ENCODE measurements around the gene NUDT2. TPM values are rescaled to one million over a fixed set of nuclear protein-coding genes. Genes with fewer than 3 reads are reported as not detected.

The NUDT2 gene
- total RNA-seq, 4 donors from 2014 or later = 1.4 to 31.0 (median 9.7) TPM

DNA sequence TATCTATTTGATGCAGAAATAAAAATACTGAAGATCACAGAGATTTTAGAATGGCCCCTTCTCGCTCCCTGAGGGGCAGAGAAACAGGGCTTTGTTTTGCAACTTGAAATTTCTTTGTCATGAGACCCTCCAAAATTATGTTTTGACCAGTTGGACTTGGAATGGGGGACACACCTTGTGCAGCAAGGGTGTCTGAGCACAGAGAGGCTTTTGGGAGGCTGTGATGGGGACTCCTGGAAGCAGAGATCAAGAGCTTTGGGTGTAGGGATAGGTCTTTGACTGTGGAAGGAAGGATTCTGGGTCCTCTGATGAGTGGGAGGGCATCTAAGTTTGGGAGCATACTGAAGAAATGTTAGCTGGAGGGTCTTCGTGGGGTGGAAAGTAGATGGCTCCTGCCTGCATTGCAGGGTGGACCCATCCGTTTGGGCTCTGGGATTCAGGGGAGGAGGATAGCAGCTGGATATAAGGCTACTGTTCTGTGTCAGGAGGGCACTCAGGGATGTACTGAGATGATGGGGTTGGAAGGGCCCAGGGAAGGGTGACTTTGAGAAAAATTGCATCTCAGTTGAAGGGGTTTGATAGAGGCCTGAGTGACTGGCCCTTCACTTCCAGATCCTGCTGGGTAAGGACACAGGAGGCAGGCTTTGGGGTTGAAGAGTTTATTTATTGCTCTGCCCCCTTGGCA is 49.1 kb downstream of the NUDT2 start:
- Histone ChIP-seq H3K9me3 (no peaks in the 10 kb centered on the region), H3K4me3 (no peak overlapping the region), H3K27me3 (no peaks in the 10 kb centered on the region), H3K27ac (peak overlapping the region in 1 of 4 donors; percentile 76), H3K4me1 (peaks cover 20 to 44% (median 39%) of the 10 kb centered on the region in 4 donors), H3K36me3 (no peaks in the 10 kb centered on the region)
- intact Hi-C loops (cut with DNase I; ENCODE audit: low total_unique reads) (loop anchor here (2.0 kb wide), 1 partner anchor 46 kb away; no protein-coding TSS in a partner anchor), in situ Hi-C loops (cut with MboI; ENCODE audit: low pct_ligation_motif_present in 1 of 4, low pct_unique_long_range_greater_than_20kb in 1 of 4, low sequenced_read_pairs in 3 of 4) (no loop called here)
- TF ChIP-seq POLR2A (IDR thresholded peaks at IDR 0.05) (no peak), EP300 (IDR thresholded peaks at IDR 0.05; ENCODE audit: low read depth) (no peak), POLR2AphosphoS5 (IDR thresholded peaks at IDR 0.05) (no peak)
- TF ChIP-seq, protein P1, sequence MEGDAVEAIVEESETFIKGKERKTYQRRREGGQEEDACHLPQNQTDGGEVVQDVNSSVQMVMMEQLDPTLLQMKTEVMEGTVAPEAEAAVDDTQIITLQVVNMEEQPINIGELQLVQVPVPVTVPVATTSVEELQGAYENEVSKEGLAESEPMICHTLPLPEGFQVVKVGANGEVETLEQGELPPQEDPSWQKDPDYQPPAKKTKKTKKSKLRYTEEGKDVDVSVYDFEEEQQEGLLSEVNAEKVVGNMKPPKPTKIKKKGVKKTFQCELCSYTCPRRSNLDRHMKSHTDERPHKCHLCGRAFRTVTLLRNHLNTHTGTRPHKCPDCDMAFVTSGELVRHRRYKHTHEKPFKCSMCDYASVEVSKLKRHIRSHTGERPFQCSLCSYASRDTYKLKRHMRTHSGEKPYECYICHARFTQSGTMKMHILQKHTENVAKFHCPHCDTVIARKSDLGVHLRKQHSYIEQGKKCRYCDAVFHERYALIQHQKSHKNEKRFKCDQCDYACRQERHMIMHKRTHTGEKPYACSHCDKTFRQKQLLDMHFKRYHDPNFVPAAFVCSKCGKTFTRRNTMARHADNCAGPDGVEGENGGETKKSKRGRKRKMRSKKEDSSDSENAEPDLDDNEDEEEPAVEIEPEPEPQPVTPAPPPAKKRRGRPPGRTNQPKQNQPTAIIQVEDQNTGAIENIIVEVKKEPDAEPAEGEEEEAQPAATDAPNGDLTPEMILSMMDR (IDR thresholded peaks at IDR 0.05) = no peak
- 88 to 97% methylated on average over 3 of the region's 3 CpGs for WGBS, 2 donors (ENCODE audit: low coverage in 1 of 2)
- no peak for DNase-seq

DNA sequence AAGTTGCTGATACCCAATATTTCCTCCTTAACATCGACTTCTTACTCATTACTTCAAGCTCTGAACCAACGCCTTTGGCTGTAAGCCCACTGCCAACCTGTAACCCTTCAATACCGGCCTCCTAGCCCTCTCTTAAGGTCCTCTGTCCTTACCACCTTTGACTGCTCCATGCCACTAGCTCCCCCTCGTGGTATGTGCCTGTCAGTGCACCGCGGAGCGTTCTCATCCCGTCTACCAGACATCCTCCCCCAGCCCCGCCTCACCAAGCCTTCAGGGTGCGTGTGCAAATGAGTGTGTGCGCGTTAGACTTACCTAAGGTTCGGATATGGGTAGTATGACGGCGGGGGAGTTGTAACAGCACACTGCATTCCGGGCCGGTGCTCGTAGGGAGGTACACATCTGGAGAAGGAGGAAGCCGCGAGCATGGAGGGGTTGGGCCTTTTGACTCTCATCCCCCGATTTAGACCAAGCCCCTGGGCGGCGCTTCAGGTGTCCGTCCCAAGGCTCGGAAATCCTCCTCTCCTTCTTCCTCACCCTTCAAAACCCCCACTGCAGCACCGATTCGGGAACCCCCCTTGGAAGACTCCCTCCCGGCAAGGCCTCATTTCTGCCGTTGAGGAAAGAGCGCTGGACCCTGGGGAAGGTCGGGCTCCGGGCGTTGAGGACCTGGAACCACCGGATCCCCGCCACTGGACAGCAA is 50.1 kb downstream of the NUDT2 start:
- H3K9me3 ChIP-seq = no peaks in the 10 kb centered on the region
- DNase-seq = peak; percentile 94
- H3K4me1 ChIP-seq = peaks cover 17 to 37% (median 31%) of the 10 kb centered on the region in 4 donors
- peak overlapping the region; percentile 74 to 86 (median 78) for H3K27ac ChIP-seq
- peak overlapping the region; percentile 3 to 45 (median 28) for H3K4me3 ChIP-seq
- intact Hi-C loops (cut with DNase I; ENCODE audit: low total_unique reads) = loop anchor here (2.0 to 5.0 kb wide), 2 partner anchors 47 to 252 kb away; partner anchors contain the start of gene DCAF12
- in situ Hi-C loops (cut with MboI; ENCODE audit: low pct_ligation_motif_present in 1 of 4, low pct_unique_long_range_greater_than_20kb in 1 of 4, low sequenced_read_pairs in 3 of 4) = loop anchor here in 1 of 4 donors (10.0 kb wide), 1 partner anchor 45 kb away; no protein-coding TSS in a partner anchor
- TF ChIP-seq EP300 (IDR thresholded peaks at IDR 0.05; ENCODE audit: low read depth) = no peak
- TF ChIP-seq, protein P1 (IDR thresholded peaks at IDR 0.05) = peak; percentile 96 to 99 (median 98)
- TF ChIP-seq POLR2A (IDR thresholded peaks at IDR 0.05) = peak; percentile 41
- peak in 2 of 3 donors; percentile 28 to 47 for TF ChIP-seq POLR2AphosphoS5 (IDR thresholded peaks at IDR 0.05)
- no peaks in the 10 kb centered on the region for H3K36me3 ChIP-seq
- no peaks in the 10 kb centered on the region for H3K27me3 ChIP-seq
- WGBS, 2 donors (ENCODE audit: low coverage in 1 of 2) = 10% methylated on average over 35 of the region's 35 CpGs; no CpG with 5 or more reads in 1 of the 2 donors

GRCh38 chr9:34380034-34380510 is 50.7 kb downstream of the NUDT2 start:
- TF ChIP-seq, protein P1 (IDR thresholded peaks at IDR 0.05) = no peak
- intact Hi-C loops (cut with DNase I; ENCODE audit: low total_unique reads) = loop anchor here (5.0 kb wide), 1 partner anchor 253 kb away; the partner anchor contains the start of gene DCAF12

More at GRCh38 chr9:34380034-34380510, 50.7 kb downstream of the NUDT2 start:
- H3K36me3 ChIP-seq = no peaks in the 10 kb centered on the region
- WGBS, 2 donors (ENCODE audit: low coverage in 1 of 2) = 68% methylated on average over 23 of the region's 24 CpGs; no CpG with 5 or more reads in 1 of the 2 donors
- peaks cover 17 to 36% (median 31%) of the 10 kb centered on the region in 4 donors for H3K4me1 ChIP-seq
- DNase-seq = no peak
- H3K9me3 ChIP-seq = no peaks in the 10 kb centered on the region
- no peaks in the 10 kb centered on the region for H3K27me3 ChIP-seq
- in situ Hi-C loops (cut with MboI; ENCODE audit: low pct_ligation_motif_present in 1 of 4, low pct_unique_long_range_greater_than_20kb in 1 of 4, low sequenced_read_pairs in 3 of 4) = loop anchor here in 1 of 4 donors (10.0 kb wide), 1 partner anchor 45 kb away; no protein-coding TSS in a partner anchor
- peak overlapping the region; percentile 74 to 86 (median 78) for H3K27ac ChIP-seq
- peak overlapping the region in 3 of 4 donors; percentile 16 to 45 (median 39) for H3K4me3 ChIP-seq

All from transverse colon (tissue), 4 donors.